Measurements from ENCODE around the gene TRIM45.

Gene TRIM45

DNA sequence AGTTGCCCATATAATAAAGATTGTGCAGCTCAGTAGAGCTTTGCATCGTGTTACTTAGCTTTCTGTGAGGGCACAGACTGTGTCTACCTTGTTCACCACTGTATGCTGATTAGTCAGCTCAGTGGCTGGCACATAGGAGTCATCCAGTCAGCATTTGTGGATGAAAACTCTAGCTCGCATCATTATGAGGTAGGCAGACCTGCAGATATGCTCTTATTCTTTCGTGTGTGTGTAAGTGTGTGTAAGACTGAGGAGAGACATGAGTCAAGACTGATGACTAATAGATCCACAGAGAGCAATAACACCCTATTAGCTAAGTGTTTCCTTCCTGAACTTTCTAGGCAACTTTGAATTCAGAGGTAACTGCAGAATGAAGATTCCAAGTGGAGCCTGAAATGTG lies 44.3 kb downstream of the TRIM45 start:
- H3K9me2 ChIP-seq (replicated peaks; ENCODE audit: insufficient read depth, low read length): no peaks in the 10 kb centered on the region
- TF ChIP-seq EZH2phosphoT487 (conservative IDR thresholded peaks at IDR 0.05; ENCODE audit: low read length): no peak
- TF ChIP-seq, protein P1, sequence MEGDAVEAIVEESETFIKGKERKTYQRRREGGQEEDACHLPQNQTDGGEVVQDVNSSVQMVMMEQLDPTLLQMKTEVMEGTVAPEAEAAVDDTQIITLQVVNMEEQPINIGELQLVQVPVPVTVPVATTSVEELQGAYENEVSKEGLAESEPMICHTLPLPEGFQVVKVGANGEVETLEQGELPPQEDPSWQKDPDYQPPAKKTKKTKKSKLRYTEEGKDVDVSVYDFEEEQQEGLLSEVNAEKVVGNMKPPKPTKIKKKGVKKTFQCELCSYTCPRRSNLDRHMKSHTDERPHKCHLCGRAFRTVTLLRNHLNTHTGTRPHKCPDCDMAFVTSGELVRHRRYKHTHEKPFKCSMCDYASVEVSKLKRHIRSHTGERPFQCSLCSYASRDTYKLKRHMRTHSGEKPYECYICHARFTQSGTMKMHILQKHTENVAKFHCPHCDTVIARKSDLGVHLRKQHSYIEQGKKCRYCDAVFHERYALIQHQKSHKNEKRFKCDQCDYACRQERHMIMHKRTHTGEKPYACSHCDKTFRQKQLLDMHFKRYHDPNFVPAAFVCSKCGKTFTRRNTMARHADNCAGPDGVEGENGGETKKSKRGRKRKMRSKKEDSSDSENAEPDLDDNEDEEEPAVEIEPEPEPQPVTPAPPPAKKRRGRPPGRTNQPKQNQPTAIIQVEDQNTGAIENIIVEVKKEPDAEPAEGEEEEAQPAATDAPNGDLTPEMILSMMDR (IDR thresholded peaks at IDR 0.05; ENCODE audit: insufficient read depth, low read length, poor library complexity, severe bottlenecking): no peak
- no peaks in the 10 kb centered on the region for H4K20me1 ChIP-seq (ENCODE audit: low read depth, low read length)
- H3K27me3 ChIP-seq (ENCODE audit: low read length): no peaks in the 10 kb centered on the region
- H3K9ac ChIP-seq (ENCODE audit: low read length): no peak overlapping the region
- H3K27ac ChIP-seq (ENCODE audit: low read depth, low read length): no peak overlapping the region
- no peak overlapping the region for H3K4me3 ChIP-seq (ENCODE audit: insufficient read depth, low read length, poor library complexity, severe bottlenecking)
- no peak overlapping the region for H3K4me2 ChIP-seq (ENCODE audit: low read depth, low read length, poor library complexity, severe bottlenecking)
- H3K36me3 ChIP-seq (ENCODE audit: low read length): peaks cover 61% of the 10 kb centered on the region
- peaks cover 11% of the 10 kb centered on the region for H3K79me2 ChIP-seq (ENCODE audit: insufficient read depth, low read length)
- no peaks in the 10 kb centered on the region for H3K9me3 ChIP-seq (ENCODE audit: insufficient read depth, low read length)
- no peaks in the 10 kb centered on the region for H3F3A ChIP-seq (ENCODE audit: insufficient read depth)
- H2AFZ ChIP-seq (ENCODE audit: low read depth, low read length, severe bottlenecking): no peak overlapping the region

DNA sequence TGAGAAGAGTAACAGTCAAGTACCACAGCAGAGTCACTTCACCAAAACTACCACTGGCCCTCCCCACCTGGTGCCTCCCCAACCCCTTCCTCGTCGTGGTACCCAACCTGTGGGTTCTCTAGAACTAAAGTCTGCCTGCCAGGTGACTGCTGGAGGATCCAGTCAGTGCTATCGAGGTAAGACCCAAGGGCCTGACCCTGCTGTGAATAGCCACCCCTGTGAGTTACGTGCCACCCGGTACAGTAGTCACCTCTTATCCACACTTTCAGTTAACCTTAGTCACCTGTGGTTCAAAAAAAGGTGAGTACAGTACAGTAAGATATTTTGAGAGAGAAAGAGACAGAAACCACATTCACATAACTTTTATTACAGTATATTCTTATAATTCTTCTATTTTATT lies 44.9 kb downstream of the TRIM45 start:
- H3K27ac ChIP-seq (ENCODE audit: low read depth, low read length): no peak overlapping the region
- no peak overlapping the region for H3K9ac ChIP-seq (ENCODE audit: low read length)
- H2AFZ ChIP-seq (ENCODE audit: low read depth, low read length, severe bottlenecking): no peak overlapping the region
- H3K9me2 ChIP-seq (replicated peaks; ENCODE audit: insufficient read depth, low read length): no peaks in the 10 kb centered on the region
- no peak overlapping the region for H3K4me2 ChIP-seq (ENCODE audit: low read depth, low read length, poor library complexity, severe bottlenecking)
- no peaks in the 10 kb centered on the region for H3K27me3 ChIP-seq (ENCODE audit: low read length)
- no peaks in the 10 kb centered on the region for H3F3A ChIP-seq (ENCODE audit: insufficient read depth)
- no peaks in the 10 kb centered on the region for H3K9me3 ChIP-seq (ENCODE audit: insufficient read depth, low read length)
- no peaks in the 10 kb centered on the region; the same call in 1 of the 2 replicates for H4K20me1 ChIP-seq (ENCODE audit: low read depth, low read length)
- H3K36me3 ChIP-seq (ENCODE audit: low read length): peaks cover 59% of the 10 kb centered on the region
- TF ChIP-seq EZH2phosphoT487 (conservative IDR thresholded peaks at IDR 0.05; ENCODE audit: low read length): no peak
- TF ChIP-seq, protein P1 (IDR thresholded peaks at IDR 0.05; ENCODE audit: insufficient read depth, low read length, poor library complexity, severe bottlenecking): no peak
- peaks cover 17% of the 10 kb centered on the region for H3K79me2 ChIP-seq (ENCODE audit: insufficient read depth, low read length)
- H3K4me3 ChIP-seq (ENCODE audit: insufficient read depth, low read length, poor library complexity, severe bottlenecking): no peak overlapping the region

- Histone ChIP-seq H3K9me3 (ENCODE audit: insufficient read depth, low read length) (no peaks in the 10 kb centered on the region), H3K27me3 (ENCODE audit: low read length) (no peaks in the 10 kb centered on the region), H3K9ac (ENCODE audit: low read length) (no peak overlapping the region), H3K36me3 (ENCODE audit: low read length) (peaks cover 51% of the 10 kb centered on the region), H3F3A (ENCODE audit: insufficient read depth) (no peaks in the 10 kb centered on the region), H4K20me1 (ENCODE audit: low read depth, low read length) (peaks cover 4% of the 10 kb centered on the region; the same call in 1 of the 2 replicates), H3K4me3 (ENCODE audit: insufficient read depth, low read length, poor library complexity, severe bottlenecking) (no peak overlapping the region), H3K79me2 (ENCODE audit: insufficient read depth, low read length) (peaks cover 63% of the 10 kb centered on the region), H2AFZ (ENCODE audit: low read depth, low read length, severe bottlenecking) (no peak overlapping the region), H3K4me2 (ENCODE audit: low read depth, low read length, poor library complexity, severe bottlenecking) (no peak overlapping the region), H3K9me2 (replicated peaks; ENCODE audit: insufficient read depth, low read length) (no peaks in the 10 kb centered on the region), H3K27ac (ENCODE audit: low read depth, low read length) (no peak overlapping the region)
- no peak for TF ChIP-seq EZH2phosphoT487 (conservative IDR thresholded peaks at IDR 0.05; ENCODE audit: low read length)
- TF ChIP-seq, protein P1 (IDR thresholded peaks at IDR 0.05; ENCODE audit: insufficient read depth, low read length, poor library complexity, severe bottlenecking): no peak
Measured at GRCh38 chr1:117070124-117070523, 51.4 kb downstream of the TRIM45 start.

Measured in SU-DHL-6 (cell line).